NCI-H2081 treated with DMSO at 0.1 percent for 48 hours (cell line): Measurements from ENCODE around the gene LETM1.

Source experiments
- DNase-seq: peaks from one replicate; lab custom pipeline; 2025; lab: John Stamatoyannopoulos, UW

LETM1 gene

DNA sequence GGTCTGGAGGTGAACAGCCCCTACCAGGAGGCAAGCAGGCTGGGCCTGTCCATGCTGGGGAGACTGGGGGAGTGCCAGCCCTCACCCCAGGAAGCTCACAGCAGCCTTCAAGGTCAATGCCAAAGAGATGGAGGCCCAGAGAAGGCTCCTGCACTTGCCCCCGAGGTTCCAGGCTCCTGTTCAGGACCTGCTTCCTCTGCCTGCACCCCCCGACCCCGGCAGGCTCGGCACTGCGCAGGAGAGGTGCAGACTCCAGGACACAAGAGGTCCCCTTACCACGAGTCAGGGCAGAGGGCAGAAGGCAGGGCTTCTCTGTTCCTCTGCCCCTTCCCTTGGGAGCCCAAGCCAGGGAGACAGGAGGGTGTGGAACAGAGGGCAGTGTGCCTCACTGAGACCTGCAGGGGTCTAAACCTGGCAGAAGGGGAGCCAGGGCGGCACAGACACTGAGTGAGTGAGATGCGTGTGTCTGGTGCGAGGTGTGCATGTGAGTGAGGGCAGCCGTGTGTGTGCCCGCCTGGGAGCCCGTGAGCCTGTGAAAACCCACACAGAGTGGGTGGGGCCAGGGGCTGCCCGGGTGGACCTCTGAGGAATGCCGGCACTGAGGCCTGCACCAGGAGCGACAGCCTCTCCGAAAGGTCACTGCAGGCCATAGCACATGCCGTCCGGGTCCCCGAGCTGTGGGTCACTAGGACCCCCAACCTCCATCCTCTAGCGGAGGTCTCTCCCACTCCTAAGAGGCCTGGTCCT lies 93.5 kb downstream of the LETM1 start:
- no peak for DNase-seq
